SK-N-SH (cell line): Measurements from ENCODE around the gene CHST10.
A peak's percentile ranks its signal among the peaks of the same experiment; 100 is the strongest.

Source experiments
- JUND ChIP-seq: IDR thresholded peaks from 2 replicates; pipeline ENCODE4 v1.4.0; 2012
- MXI1 ChIP-seq: IDR thresholded peaks from 2 replicates; pipeline ENCODE4 v1.6.1; 2012; ENCODE audit warnings: mild to moderate bottlenecking, low read depth, low read length, improper control_type of control experiment
- POLR2AphosphoS5 ChIP-seq: IDR thresholded peaks from 2 replicates; pipeline ENCODE4 v1.6.1; 2012; ENCODE audit warnings: low read depth, low read length
- YY1 ChIP-seq: IDR thresholded peaks from 2 replicates; pipeline ENCODE4 v1.4.0; 2012; ENCODE audit warnings: low read depth, mild to moderate bottlenecking
- TF ChIP-seq, protein P1 (sequence below): fragments of 200-600 bp; sonication (generic); IDR thresholded peaks from 2 replicates; pipeline ENCODE4 v1.6.1; 2017; ENCODE audit warnings: antibody characterized with exemption, mild to moderate bottlenecking, moderate library complexity

DNA sequence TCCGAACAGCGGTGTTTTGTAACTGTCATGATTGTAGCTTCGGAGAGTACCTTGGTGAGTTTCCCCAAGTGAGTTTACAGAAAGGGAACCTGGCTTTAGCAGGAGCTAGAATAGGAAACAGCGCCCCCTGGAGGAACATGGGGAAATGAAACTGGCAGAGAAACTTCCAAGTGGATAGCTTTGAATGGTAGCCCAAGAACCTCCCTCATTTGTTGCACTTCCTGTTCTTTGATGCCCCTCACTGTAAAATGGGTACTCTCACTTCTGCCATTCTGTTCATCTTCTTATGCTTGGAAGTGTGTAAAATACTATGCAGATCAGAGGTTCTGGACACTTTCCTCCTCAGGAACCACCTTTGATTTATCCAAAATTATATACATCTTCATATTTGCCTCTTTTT lies 36.2 kb downstream of the CHST10 start:
- TF ChIP-seq MXI1, result no peak
- TF ChIP-seq POLR2AphosphoS5, result no peak
- TF ChIP-seq, protein P1, sequence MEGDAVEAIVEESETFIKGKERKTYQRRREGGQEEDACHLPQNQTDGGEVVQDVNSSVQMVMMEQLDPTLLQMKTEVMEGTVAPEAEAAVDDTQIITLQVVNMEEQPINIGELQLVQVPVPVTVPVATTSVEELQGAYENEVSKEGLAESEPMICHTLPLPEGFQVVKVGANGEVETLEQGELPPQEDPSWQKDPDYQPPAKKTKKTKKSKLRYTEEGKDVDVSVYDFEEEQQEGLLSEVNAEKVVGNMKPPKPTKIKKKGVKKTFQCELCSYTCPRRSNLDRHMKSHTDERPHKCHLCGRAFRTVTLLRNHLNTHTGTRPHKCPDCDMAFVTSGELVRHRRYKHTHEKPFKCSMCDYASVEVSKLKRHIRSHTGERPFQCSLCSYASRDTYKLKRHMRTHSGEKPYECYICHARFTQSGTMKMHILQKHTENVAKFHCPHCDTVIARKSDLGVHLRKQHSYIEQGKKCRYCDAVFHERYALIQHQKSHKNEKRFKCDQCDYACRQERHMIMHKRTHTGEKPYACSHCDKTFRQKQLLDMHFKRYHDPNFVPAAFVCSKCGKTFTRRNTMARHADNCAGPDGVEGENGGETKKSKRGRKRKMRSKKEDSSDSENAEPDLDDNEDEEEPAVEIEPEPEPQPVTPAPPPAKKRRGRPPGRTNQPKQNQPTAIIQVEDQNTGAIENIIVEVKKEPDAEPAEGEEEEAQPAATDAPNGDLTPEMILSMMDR, result peak; percentile 90
- TF ChIP-seq YY1, result no peak
- TF ChIP-seq JUND, result no peak
